GM12878 (cell line): Measurements from ENCODE around the gene GALNT17. TPM values are rescaled to one million over a fixed set of nuclear protein-coding genes. Genes with fewer than 3 reads are reported as not detected.

Experiments used
- ATAC-seq: fragments of 200-7000 bp; cut with Tn5 transposase; 3 replicates; pipeline ENCODE4 v1.9.1; 2020; ENCODE audit warnings: mild to moderate bottlenecking, moderate library complexity
- BruUV-seq: library from RNA; stranded (reverse); fragments of 400-500 nt; replicated peaks from 2 replicates; lab custom pipeline; 2021; lab: Mats Ljungman, UMichigan
- CTCF ChIA-PET: fragments of 300-600 bp; sonication (Branson Sonifier 250); formaldehyde crosslinking; extraction: SDS; loops from one replicate; lab custom pipeline; 2021; ENCODE audit warnings: inconsistent platforms; lab: Yijun Ruan, JAX
- POLR2A ChIA-PET: fragments of 350-600 bp; formaldehyde crosslinking; extraction: SDS; loops from one replicate; lab custom pipeline; 2021; ENCODE audit warnings: inconsistent platforms; lab: Charles Lee
- RAD21 ChIA-PET: fragments of 300-600 bp; sonication (Branson Sonifier 250); formaldehyde crosslinking; loops from one replicate; lab custom pipeline; 2023; ENCODE audit warnings: antibody characterized with exemption; ENCODE audit not compliant: unreplicated experiment; lab: Charles Lee
- SMC1A ChIA-PET: fragments of 300-600 bp; sonication (Branson Sonifier 250); formaldehyde crosslinking; loops from one replicate; lab custom pipeline; 2023; ENCODE audit not compliant: unreplicated experiment, uncharacterized antibody; lab: Charles Lee
- DNase-seq: peaks from one replicate; pipeline ENCODE4 v3.0.0-alpha.2; 2011; ENCODE audit warnings: low read depth, low spot score
- FAIRE-seq: peaks from 3 replicates; lab custom pipeline; 2011; peaks lifted over from hg19 to GRCh38; lab: Jason Lieb, UNC
- H2AFZ ChIP-seq: 2 replicates; pipeline ENCODE4 v1.6.0; 2011; ENCODE audit warnings: low read depth, low read length, control low read depth; ENCODE audit not compliant: control insufficient read depth
- H3K27ac ChIP-seq: 2 replicates; pipeline ENCODE4 v1.5.1; 2011; ENCODE audit warnings: control low read depth; ENCODE audit not compliant: control insufficient read depth, insufficient read depth
- H3K27me3 ChIP-seq, 2 experiments: replicated peaks in 1 of 2; 2 replicates each; pipeline versions ENCODE4 v1.6.0 to v1.6.1; 2011; ENCODE audit warnings: low read length in 1 of 2; ENCODE audit not compliant: control insufficient read depth in 2 of 2, insufficient read depth in 2 of 2
- H3K36me3 ChIP-seq, 2 experiments: 2 replicates each; pipeline ENCODE4 v1.5.1; 2011; ENCODE audit warnings: low read length in 1 of 2; ENCODE audit not compliant: control insufficient read depth in 2 of 2, insufficient read depth in 2 of 2
- H3K4me1 ChIP-seq: 2 replicates; pipeline ENCODE4 v1.6.1; 2011; ENCODE audit warnings: mild to moderate bottlenecking, low read length, moderate library complexity, mixed read lengths; ENCODE audit not compliant: control insufficient read depth, insufficient read depth
- H3K4me2 ChIP-seq: 2 replicates; pipeline ENCODE4 v1.6.0; 2011; ENCODE audit warnings: control low read depth; ENCODE audit not compliant: control insufficient read depth, insufficient read depth
- H3K4me3 ChIP-seq: fragments of 200-600 bp; sonication (generic); 2 replicates; pipeline ENCODE4 v1.5.1; 2016
- H3K79me2 ChIP-seq: 2 replicates; pipeline ENCODE4 v1.6.0; 2011; ENCODE audit warnings: low read length; ENCODE audit not compliant: control insufficient read depth, insufficient read depth
- H3K9ac ChIP-seq: 2 replicates; pipeline ENCODE4 v1.8.0; 2011; ENCODE audit warnings: low read length, control low read depth, mixed read lengths; ENCODE audit not compliant: control insufficient read depth, insufficient read depth
- H3K9me3 ChIP-seq: replicated peaks from 3 replicates; pipeline ENCODE4 v1.5.1; 2011; ENCODE audit warnings: mild to moderate bottlenecking, low read length; ENCODE audit not compliant: control insufficient read depth, insufficient read depth
- H4K20me1 ChIP-seq: 2 replicates; pipeline ENCODE4 v1.6.0; 2011; ENCODE audit not compliant: control insufficient read depth, insufficient read depth
- EGR1 ChIP-seq, 2 experiments: IDR thresholded peaks; 1 replicate in 1 of 2; 2 replicates in 1 of 2; pipeline ENCODE4 v1.6.1; 2011 to 2012; ENCODE audit warnings: low read depth in 2 of 2, low read length in 2 of 2, borderline replicate concordance in 1 of 2, mild to moderate bottlenecking in 1 of 2, moderate library complexity in 1 of 2
- ELK1 ChIP-seq: IDR thresholded peaks from 2 replicates; pipeline ENCODE4 v1.6.1; 2012; ENCODE audit warnings: low read depth, low read length, improper control_type of control experiment
- GABPA ChIP-seq: IDR thresholded peaks from 2 replicates; pipeline ENCODE4 v1.6.1; 2014; ENCODE audit warnings: antibody characterized with exemption, low read depth, mild to moderate bottlenecking, inconsistent platforms
- HDGF ChIP-seq: fragments of 450-650 bp; IDR thresholded peaks from 2 replicates; pipeline ENCODE4 v1.6.1; 2016; ENCODE audit warnings: antibody characterized with exemption
- JUND ChIP-seq: IDR thresholded peaks from 2 replicates; pipeline ENCODE4 v1.6.1; 2012; ENCODE audit warnings: low read depth, mild to moderate bottlenecking, low read length, improper control_type of control experiment, moderate library complexity
- NFYB ChIP-seq: IDR thresholded peaks from 2 replicates; pipeline ENCODE4 v1.6.1; 2011; ENCODE audit warnings: low read depth, mild to moderate bottlenecking, low read length, improper control_type of control experiment, moderate library complexity; ENCODE audit not compliant: insufficient read depth
- POLR2A ChIP-seq: IDR thresholded peaks from 2 replicates; pipeline ENCODE4 v1.6.1; 2011; ENCODE audit warnings: low read depth, mild to moderate bottlenecking, low read length
- RELA ChIP-seq: fragments of 450-650 bp; IDR thresholded peaks from 2 replicates; pipeline ENCODE4 v1.8.0; 2014; ENCODE audit warnings: borderline replicate concordance; ENCODE audit not compliant: partially characterized antibody
- RFX5 ChIP-seq: IDR thresholded peaks from 2 replicates; pipeline ENCODE4 v1.6.1; 2011; ENCODE audit warnings: low read depth, low read length, improper control_type of control experiment
- SRF ChIP-seq, 2 experiments: IDR thresholded peaks; 2 replicates each; pipeline ENCODE4 v1.6.1; 2011; ENCODE audit warnings: low read depth in 2 of 2, low read length in 2 of 2, mild to moderate bottlenecking in 1 of 2, moderate library complexity in 1 of 2
- YY1 ChIP-seq: IDR thresholded peaks from 2 replicates; pipeline ENCODE4 v1.6.1; 2011; ENCODE audit warnings: low read depth, mild to moderate bottlenecking, low read length
- ZBTB33 ChIP-seq: fragments of 450-650 bp; IDR thresholded peaks from 2 replicates; pipeline ENCODE4 v1.6.1; 2017; ENCODE audit warnings: mild to moderate bottlenecking
- ZNF687 ChIP-seq: fragments of 450-650 bp; IDR thresholded peaks from 2 replicates; pipeline ENCODE4 v1.6.1; 2017; ENCODE audit warnings: mild to moderate bottlenecking, moderate library complexity
- WGBS: methylation state at CpG from one replicate; pipeline ENCODE4 v1.1.6; 2016; ENCODE audit warnings: low lambda C conversion rate; ENCODE audit not compliant: insufficient replicate concordance, insufficient coverage; ENCODE audit errors: missing lambda C conversion rate; 5-methylcytosine and 5-hydroxymethylcytosine counted together
- in situ Hi-C: fragments of 300-500 bp; cut with MboI; formaldehyde crosslinking; loops from 9 replicates; pipeline ENCODE4 v1.14.3; 2018; ENCODE audit warnings: mixed read lengths
- intact Hi-C: fragments of 100-400 bp; cut with micrococcal nuclease; formaldehyde crosslinking; loops from one replicate; pipeline ENCODE4 v1.14.2; 2022; ENCODE audit not compliant: unreplicated experiment
- polyA plus RNA-seq, 11 experiments: library from polyadenylated mRNA; depleted of rRNA in 4 of 11; unstranded in 6 of 11; stranded (reverse) in 5 of 11; fragments of >200 nt; fragmentation: Nextera tagmentation in 4 of 11; fragmentation: Illumina TruSeq in 1 of 11; extraction: Ambion mirVana in 4 of 11; extraction: Trizol in 1 of 11; gene quantifications; 1 replicate in 1 of 11; 2 replicates in 10 of 11; pipeline versions ENCODE4 v1.2.1 to v1.2.3, GENCODE V29; 2011 to 2016; ENCODE audit warnings: inconsistent platforms in 2 of 11, missing spikeins in 2 of 11, low read depth in 1 of 11
- total RNA-seq, 4 experiments: library from RNA; depleted of rRNA in 3 of 4; stranded (reverse); fragments of >200 nt in 3 of 4; fragmentation: Illumina TruSeq in 1 of 4; extraction: Trizol in 1 of 4; gene quantifications; 2 replicates each; pipeline versions ENCODE4 v1.2.1 to v1.2.3, GENCODE V29; 2013 to 2021
- TF ChIP-seq, protein P1 (sequence below): fragments of 450-650 bp; IDR thresholded peaks from 2 replicates; pipeline ENCODE4 v1.6.1; 2017; ENCODE audit warnings: mild to moderate bottlenecking, low read depth, inconsistent platforms; ENCODE audit not compliant: poor library complexity, severe bottlenecking
- TF ChIP-seq, protein P2 (sequence below): IDR thresholded peaks from 2 replicates; pipeline ENCODE4 v1.6.1; 2011; ENCODE audit warnings: low read depth, low read length, improper control_type of control experiment, borderline replicate concordance

The GALNT17 gene
- total and polyA plus RNA-seq, 10 of the 15 experiments (the other 5 are each of a cell fraction or from before 2014, with no cell fraction given), result 0.12 to 0.15 TPM; not detected in 8

DNA sequence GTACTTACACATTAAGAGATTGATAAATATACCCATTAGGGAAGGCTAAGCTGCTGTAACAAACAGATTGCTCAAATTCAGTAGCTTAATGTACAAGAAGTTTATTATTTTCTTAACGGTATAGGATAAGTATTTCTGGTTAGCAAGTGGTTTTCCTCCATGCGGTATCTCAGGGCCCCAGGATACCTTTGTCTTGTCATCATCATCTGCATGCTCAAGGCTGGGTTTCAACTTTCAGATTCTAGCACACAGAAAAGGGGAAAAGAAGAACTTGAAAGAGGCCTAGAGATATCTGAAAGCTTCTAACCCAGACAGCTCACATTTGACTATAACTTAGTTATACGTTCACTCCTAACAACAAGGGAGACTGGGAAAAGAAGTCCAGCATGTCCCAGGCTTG, 11.8 kb upstream of the GALNT17 start:
- Histone ChIP-seq H3K4me1 (no peaks in the 10 kb centered on the region), H4K20me1 (no peaks in the 10 kb centered on the region), H3K27me3 (no peaks in the 10 kb centered on the region), H2AFZ (no peak overlapping the region), H3K4me3 (no peak overlapping the region), H3K36me3 (no peaks in the 10 kb centered on the region), H3K79me2 (no peaks in the 10 kb centered on the region), H3K9ac (no peak overlapping the region), H3K4me2 (no peak overlapping the region), H3K27ac (no peak overlapping the region), H3K9me3 (no peaks in the 10 kb centered on the region)
- ChIA-PET RAD21 (no interaction called here), CTCF (interaction anchor here (0.6 to 0.8 kb wide), 2 partner anchors 61 to 292 kb away, joined by 3 to 4 read pairs; no protein-coding TSS in a partner anchor), SMC1A (interaction anchor here (1.3 kb wide), 1 partner anchor 24 kb away, joined by 3 read pairs; no protein-coding TSS in a partner anchor), POLR2A (no interaction called here)
- intact Hi-C loops (no loop called here), in situ Hi-C loops (no loop called here)
- WGBS, result 66% methylated on average over 3 of the region's 3 CpGs
- DNase-seq (no peak), FAIRE-seq (no peak), ATAC-seq (no peak)
- no TSS peak for BruUV-seq
- TF ChIP-seq EGR1 (IDR thresholded peaks at IDR 0.05; ENCODE audit: borderline replicate concordance in 1 of 2, low read depth in 2 of 2, low read length in 2 of 2), result no peak
- TF ChIP-seq, protein P1, sequence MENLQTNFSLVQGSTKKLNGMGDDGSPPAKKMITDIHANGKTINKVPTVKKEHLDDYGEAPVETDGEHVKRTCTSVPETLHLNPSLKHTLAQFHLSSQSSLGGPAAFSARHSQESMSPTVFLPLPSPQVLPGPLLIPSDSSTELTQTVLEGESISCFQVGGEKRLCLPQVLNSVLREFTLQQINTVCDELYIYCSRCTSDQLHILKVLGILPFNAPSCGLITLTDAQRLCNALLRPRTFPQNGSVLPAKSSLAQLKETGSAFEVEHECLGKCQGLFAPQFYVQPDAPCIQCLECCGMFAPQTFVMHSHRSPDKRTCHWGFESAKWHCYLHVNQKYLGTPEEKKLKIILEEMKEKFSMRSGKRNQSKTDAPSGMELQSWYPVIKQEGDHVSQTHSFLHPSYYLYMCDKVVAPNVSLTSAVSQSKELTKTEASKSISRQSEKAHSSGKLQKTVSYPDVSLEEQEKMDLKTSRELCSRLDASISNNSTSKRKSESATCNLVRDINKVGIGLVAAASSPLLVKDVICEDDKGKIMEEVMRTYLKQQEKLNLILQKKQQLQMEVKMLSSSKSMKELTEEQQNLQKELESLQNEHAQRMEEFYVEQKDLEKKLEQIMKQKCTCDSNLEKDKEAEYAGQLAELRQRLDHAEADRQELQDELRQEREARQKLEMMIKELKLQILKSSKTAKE, result no peak
- TF ChIP-seq HDGF, result no peak
- no peak for TF ChIP-seq ZBTB33
- no peak for TF ChIP-seq RFX5
- TF ChIP-seq POLR2A, result no peak
- no peak for TF ChIP-seq ZNF687
- no peak for TF ChIP-seq NFYB
- TF ChIP-seq JUND, result no peak
- no peak for TF ChIP-seq SRF (IDR thresholded peaks at IDR 0.05; ENCODE audit: low read depth in 2 of 2, low read length in 2 of 2)
- TF ChIP-seq, protein P2, sequence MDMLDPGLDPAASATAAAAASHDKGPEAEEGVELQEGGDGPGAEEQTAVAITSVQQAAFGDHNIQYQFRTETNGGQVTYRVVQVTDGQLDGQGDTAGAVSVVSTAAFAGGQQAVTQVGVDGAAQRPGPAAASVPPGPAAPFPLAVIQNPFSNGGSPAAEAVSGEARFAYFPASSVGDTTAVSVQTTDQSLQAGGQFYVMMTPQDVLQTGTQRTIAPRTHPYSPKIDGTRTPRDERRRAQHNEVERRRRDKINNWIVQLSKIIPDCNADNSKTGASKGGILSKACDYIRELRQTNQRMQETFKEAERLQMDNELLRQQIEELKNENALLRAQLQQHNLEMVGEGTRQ, result no peak
- TF ChIP-seq RELA, result no peak
- TF ChIP-seq GABPA, result no peak
- TF ChIP-seq YY1, result no peak
- TF ChIP-seq ELK1, result no peak
